OCI-LY1 (cell line): ENCODE measurements around the gene PDZD7.

Experiments used
- H2AFZ ChIP-seq: fragments of 200-600 bp; sonication (generic), shearing (Covaris generic); 2 replicates; pipeline ENCODE4 v1.6.0; 2014; ENCODE audit warnings: antibody characterized with exemption, mild to moderate bottlenecking, low read length
- H3F3A ChIP-seq: fragments of 200-600 bp; sonication (generic), shearing (Covaris generic); 2 replicates; pipeline ENCODE4 v1.6.0; 2014; ENCODE audit warnings: mild to moderate bottlenecking, antibody characterized with exemption, low read length, moderate library complexity; ENCODE audit not compliant: insufficient read depth
- H3K27ac ChIP-seq: fragments of 200-600 bp; sonication (generic); 2 replicates; pipeline ENCODE4 v1.5.1; 2014; ENCODE audit warnings: low read length, mixed run types, mild to moderate bottlenecking, low read depth; ENCODE audit not compliant: poor library complexity, severe bottlenecking
- H3K27me3 ChIP-seq: fragments of 200-600 bp; sonication (generic); 2 replicates; pipeline ENCODE4 v1.6.0; 2014; ENCODE audit warnings: antibody characterized with exemption, mild to moderate bottlenecking, low read length, moderate library complexity; ENCODE audit not compliant: insufficient read depth
- H3K36me3 ChIP-seq: fragments of 200-600 bp; sonication (generic); 2 replicates; pipeline ENCODE4 v1.6.1; 2014; ENCODE audit warnings: mild to moderate bottlenecking, antibody characterized with exemption, low read length, moderate library complexity, mixed read lengths; ENCODE audit not compliant: insufficient read depth
- H3K4me1 ChIP-seq: fragments of 200-600 bp; sonication (generic); 2 replicates; pipeline ENCODE4 v1.5.1; 2014; ENCODE audit warnings: mild to moderate bottlenecking, low read length, moderate library complexity; ENCODE audit not compliant: insufficient read depth, severe bottlenecking
- H3K4me2 ChIP-seq: fragments of 200-600 bp; sonication (generic), shearing (Covaris generic); 2 replicates; pipeline ENCODE4 v1.6.1; 2014; ENCODE audit warnings: low read length
- H3K4me3 ChIP-seq: fragments of 200-600 bp; sonication (generic); 2 replicates; pipeline ENCODE4 v1.5.1; 2014; ENCODE audit warnings: low read length, low read depth, mild to moderate bottlenecking, mixed read lengths; ENCODE audit not compliant: poor library complexity, severe bottlenecking
- H3K79me2 ChIP-seq: fragments of 200-600 bp; shearing (Covaris generic); 2 replicates; pipeline ENCODE4 v1.6.1; 2016; ENCODE audit warnings: mixed run types, low read length, mixed read lengths; ENCODE audit not compliant: insufficient read depth
- H3K9ac ChIP-seq: fragments of 200-600 bp; sonication (generic), shearing (Covaris generic); 2 replicates; pipeline ENCODE4 v1.6.1; 2014; ENCODE audit warnings: mild to moderate bottlenecking, low read length, mixed read lengths
- H3K9me2 ChIP-seq: fragments of 200-600 bp; sonication (generic), shearing (Covaris generic); 2 replicates; pipeline ENCODE4 v1.6.1; 2014; ENCODE audit warnings: low read depth, mild to moderate bottlenecking, low read length, mixed read lengths
- H3K9me3 ChIP-seq: fragments of 200-600 bp; shearing (Covaris generic); 2 replicates; pipeline ENCODE4 v1.6.1; 2014; ENCODE audit warnings: low read length, mixed read lengths
- H4K20me1 ChIP-seq: fragments of 200-600 bp; sonication (generic), shearing (Covaris generic); 2 replicates; pipeline ENCODE4 v1.6.0; 2016; ENCODE audit warnings: mild to moderate bottlenecking, low read length; ENCODE audit not compliant: insufficient read depth
- CTCF ChIP-seq: fragments of 200-600 bp; sonication (generic), shearing (Covaris generic); IDR thresholded peaks from 2 replicates; pipeline ENCODE4 v1.5.1; 2017; ENCODE audit warnings: mild to moderate bottlenecking, antibody characterized with exemption, low read length, moderate library complexity, mixed read lengths
- EZH2 ChIP-seq: fragments of 200-600 bp; sonication (generic), shearing (Covaris generic); IDR thresholded peaks from 2 replicates; pipeline ENCODE4 v1.8.0; 2017; ENCODE audit warnings: borderline replicate concordance, mixed run types, mild to moderate bottlenecking, antibody characterized with exemption, low read length, moderate library complexity, mixed read lengths

The PDZD7 gene

GRCh38 chr10:100983868-100984671 is 46.9 kb downstream of the PDZD7 start:
- H3K9me2 ChIP-seq = no peaks in the 10 kb centered on the region
- no peaks in the 10 kb centered on the region for H4K20me1 ChIP-seq
- H3K27ac ChIP-seq = no peak overlapping the region
- H3K36me3 ChIP-seq = peaks cover 5% of the 10 kb centered on the region; the same call in 1 of the 2 replicates
- H3F3A ChIP-seq = no peaks in the 10 kb centered on the region
- H3K27me3 ChIP-seq = no peaks in the 10 kb centered on the region
- H3K9me3 ChIP-seq = no peaks in the 10 kb centered on the region
- H3K4me1 ChIP-seq = peaks cover 16% of the 10 kb centered on the region
- no peak overlapping the region for H3K4me2 ChIP-seq
- H3K79me2 ChIP-seq = peaks cover 15% of the 10 kb centered on the region
- no peak for TF ChIP-seq CTCF
- TF ChIP-seq EZH2 = no peak
- no peak overlapping the region for H2AFZ ChIP-seq
- H3K4me3 ChIP-seq = no peak overlapping the region
- no peak overlapping the region for H3K9ac ChIP-seq

- Histone ChIP-seq H3K79me2 (peaks cover 8% of the 10 kb centered on the region), H3K9me2 (no peaks in the 10 kb centered on the region), H3F3A (no peaks in the 10 kb centered on the region), H3K27me3 (no peaks in the 10 kb centered on the region), H2AFZ (no peak overlapping the region), H3K27ac (no peak overlapping the region), H3K9ac (no peak overlapping the region), H3K36me3 (no peaks in the 10 kb centered on the region), H3K4me1 (peaks cover 10% of the 10 kb centered on the region), H3K4me3 (no peak overlapping the region), H3K4me2 (no peak overlapping the region), H3K9me3 (no peaks in the 10 kb centered on the region), H4K20me1 (no peaks in the 10 kb centered on the region)
- TF ChIP-seq CTCF = no peak
- no peak for TF ChIP-seq EZH2
Measured at GRCh38 chr10:100982916-100983830, 47.8 kb downstream of the PDZD7 start.

- TF ChIP-seq EZH2 (no peak), CTCF (no peak)
- no peaks in the 10 kb centered on the region for H3K79me2 ChIP-seq
- no peaks in the 10 kb centered on the region for H3F3A ChIP-seq
- no peaks in the 10 kb centered on the region for H3K9me3 ChIP-seq
- no peak overlapping the region for H3K4me2 ChIP-seq
- H4K20me1 ChIP-seq = no peaks in the 10 kb centered on the region
- H3K27ac ChIP-seq = no peak overlapping the region
- no peaks in the 10 kb centered on the region for H3K36me3 ChIP-seq
- H3K4me3 ChIP-seq = no peak overlapping the region
- no peak overlapping the region for H3K9ac ChIP-seq
- no peaks in the 10 kb centered on the region for H3K27me3 ChIP-seq
- no peak overlapping the region for H2AFZ ChIP-seq
- H3K4me1 ChIP-seq = peaks cover 3% of the 10 kb centered on the region
- no peaks in the 10 kb centered on the region for H3K9me2 ChIP-seq
Measured at GRCh38 chr10:100981178-100981772, 49.7 kb downstream of the PDZD7 start.
